HG02970 (cell line): Measurements from ENCODE around the gene SYNPO2.

Experiments used
- ATAC-seq: cut with Tn5 transposase; IDR thresholded peaks from one replicate; pipeline ENCODE4 v1.9.1; 2021; ENCODE audit warnings: mild to moderate bottlenecking, moderate library complexity, moderate number of reproducible peaks; ENCODE audit not compliant: unreplicated experiment, low FRiP score

SYNPO2 gene, protein sequence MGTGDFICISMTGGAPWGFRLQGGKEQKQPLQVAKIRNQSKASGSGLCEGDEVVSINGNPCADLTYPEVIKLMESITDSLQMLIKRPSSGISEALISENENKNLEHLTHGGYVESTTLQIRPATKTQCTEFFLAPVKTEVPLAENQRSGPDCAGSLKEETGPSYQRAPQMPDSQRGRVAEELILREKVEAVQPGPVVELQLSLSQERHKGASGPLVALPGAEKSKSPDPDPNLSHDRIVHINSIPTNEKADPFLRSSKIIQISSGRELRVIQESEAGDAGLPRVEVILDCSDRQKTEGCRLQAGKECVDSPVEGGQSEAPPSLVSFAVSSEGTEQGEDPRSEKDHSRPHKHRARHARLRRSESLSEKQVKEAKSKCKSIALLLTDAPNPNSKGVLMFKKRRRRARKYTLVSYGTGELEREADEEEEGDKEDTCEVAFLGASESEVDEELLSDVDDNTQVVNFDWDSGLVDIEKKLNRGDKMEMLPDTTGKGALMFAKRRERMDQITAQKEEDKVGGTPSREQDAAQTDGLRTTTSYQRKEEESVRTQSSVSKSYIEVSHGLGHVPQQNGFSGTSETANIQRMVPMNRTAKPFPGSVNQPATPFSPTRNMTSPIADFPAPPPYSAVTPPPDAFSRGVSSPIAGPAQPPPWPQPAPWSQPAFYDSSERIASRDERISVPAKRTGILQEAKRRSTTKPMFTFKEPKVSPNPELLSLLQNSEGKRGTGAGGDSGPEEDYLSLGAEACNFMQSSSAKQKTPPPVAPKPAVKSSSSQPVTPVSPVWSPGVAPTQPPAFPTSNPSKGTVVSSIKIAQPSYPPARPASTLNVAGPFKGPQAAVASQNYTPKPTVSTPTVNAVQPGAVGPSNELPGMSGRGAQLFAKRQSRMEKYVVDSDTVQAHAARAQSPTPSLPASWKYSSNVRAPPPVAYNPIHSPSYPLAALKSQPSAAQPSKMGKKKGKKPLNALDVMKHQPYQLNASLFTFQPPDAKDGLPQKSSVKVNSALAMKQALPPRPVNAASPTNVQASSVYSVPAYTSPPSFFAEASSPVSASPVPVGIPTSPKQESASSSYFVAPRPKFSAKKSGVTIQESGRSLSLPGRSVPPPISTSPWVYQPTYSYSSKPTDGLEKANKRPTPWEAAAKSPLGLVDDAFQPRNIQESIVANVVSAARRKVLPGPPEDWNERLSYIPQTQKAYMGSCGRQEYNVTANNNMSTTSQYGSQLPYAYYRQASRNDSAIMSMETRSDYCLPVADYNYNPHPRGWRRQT

DNA sequence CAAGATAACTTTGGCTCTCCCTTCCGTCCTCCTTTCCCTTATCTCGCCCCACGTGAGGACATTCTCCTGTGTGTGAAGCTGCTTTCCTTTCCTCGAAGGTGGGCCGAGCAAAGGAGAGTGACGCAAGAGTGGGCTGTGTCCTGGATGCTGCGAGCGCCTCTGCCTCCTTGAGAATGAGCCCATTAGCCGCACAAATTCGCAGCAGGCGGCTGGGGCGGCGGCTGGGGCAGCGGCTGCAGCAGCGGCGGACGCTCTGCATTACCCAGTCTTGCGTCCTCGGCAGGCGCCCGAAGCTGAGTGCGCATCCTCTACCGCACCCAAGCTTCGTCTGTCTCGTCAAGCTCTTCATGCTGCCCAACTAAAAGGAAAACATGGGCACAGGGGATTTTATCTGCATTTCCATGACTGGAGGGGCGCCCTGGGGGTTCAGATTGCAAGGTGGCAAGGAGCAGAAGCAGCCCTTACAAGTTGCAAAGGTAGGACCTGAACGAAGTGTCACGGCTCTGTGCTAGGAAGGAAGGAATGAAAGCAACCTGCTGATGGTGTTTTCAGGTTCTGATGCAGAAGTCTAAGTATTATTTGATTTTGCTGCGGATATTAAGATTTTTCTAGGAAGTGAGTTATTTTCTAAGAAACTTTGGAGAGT, at the start of gene SYNPO2:
TSS of gene SYNPO2 (plus strand) at position 189 of the 646 bp plus-strand sequence. CDS start at position 372, 183 bp downstream.
- ATAC-seq, result peak; percentile 67

- ATAC-seq, result no peak
These were observed 49.3 kb upstream of the SYNPO2 start for GRCh38 chr4:118839221-118839927.

GRCh38 chr4:118842055-118842454, 46.6 kb upstream of the SYNPO2 start:
- no peak for ATAC-seq

- no peak for ATAC-seq
These were observed 45.4 kb upstream of the SYNPO2 start for GRCh38 chr4:118843237-118843636.

GRCh38 chr4:118845552-118846050, 43.1 kb upstream of the SYNPO2 start:
- no peak for ATAC-seq

DNA sequence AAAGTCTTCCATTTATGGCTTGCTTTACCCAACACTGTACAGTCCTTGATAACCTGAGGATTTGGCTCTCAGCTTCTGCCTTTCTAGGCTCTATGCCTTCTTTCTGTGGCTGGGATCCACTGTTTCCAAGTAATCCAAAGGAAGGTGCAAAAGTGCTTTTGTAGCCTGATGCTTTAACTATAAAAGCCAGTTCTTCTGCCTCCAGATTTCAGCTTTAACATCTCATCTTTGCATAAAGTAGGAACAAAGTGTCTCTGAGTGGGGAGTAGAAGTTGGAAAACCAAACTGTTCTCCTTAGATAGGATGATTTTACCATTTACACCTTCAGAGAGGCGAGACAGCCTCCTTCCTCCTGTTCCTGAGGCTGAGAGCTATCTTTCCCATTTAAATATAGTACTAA, 41.7 kb upstream of the SYNPO2 start:
- ATAC-seq, result no peak

DNA sequence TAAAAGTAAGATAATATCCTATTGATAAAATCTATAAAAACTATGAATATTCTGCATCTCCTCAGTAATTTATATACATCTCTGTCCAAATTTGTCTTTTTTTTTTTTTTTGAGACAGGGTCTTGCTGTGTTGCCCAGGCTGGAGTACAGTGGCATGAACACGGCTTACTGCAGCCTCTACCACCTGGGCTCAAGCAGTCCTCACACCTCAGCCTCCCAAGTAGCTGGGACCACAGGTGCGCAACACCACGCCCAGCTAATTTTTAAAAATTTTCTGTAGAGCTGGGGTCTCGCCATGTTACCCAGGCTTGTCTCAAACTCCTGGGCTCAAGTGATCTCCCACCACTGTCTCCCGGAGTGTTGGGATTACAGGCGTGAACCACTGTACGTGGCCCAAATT, 40.4 kb upstream of the SYNPO2 start:
- ATAC-seq, result no peak

GRCh38 chr4:118848901-118849300, 39.8 kb upstream of the SYNPO2 start:
- ATAC-seq, result no peak

DNA sequence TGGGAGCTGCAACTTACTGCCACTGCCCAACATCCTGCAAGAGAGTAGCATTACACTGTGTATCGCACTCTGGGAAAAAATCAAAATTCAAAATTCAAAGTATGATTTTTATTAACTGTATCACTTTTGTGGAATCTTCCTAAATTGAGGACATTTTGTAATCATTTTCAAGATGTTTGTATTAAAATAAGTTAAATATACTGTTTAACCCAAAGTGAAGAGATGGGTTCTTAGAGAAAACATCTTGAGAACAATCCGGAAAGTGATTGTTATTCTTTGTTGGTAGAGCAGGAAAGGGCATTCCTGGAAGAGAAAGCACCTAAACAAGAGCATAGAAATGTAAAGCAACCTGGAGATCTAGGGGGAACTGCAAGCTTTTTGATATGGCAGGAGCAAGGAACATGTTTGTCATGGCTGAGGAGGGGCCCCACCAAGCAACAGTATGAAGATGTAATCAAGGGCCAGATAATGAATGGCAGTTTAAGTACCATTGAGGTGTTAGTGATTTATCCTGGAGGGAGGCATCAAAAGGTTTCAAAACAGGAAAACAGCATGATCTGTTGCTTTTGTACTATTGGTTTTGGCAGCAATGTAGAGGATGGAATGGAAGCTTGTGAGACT, 38.7 kb upstream of the SYNPO2 start:
- no peak for ATAC-seq

- peak; percentile 72 for ATAC-seq
These were observed 38.0 kb upstream of the SYNPO2 start for GRCh38 chr4:118850488-118851173.

- ATAC-seq, result no peak
These were observed 30.9 kb upstream of the SYNPO2 start for GRCh38 chr4:118857760-118858159.

- ATAC-seq, result no peak
These were observed 29.9 kb upstream of the SYNPO2 start for GRCh38 chr4:118858779-118859178.

GRCh38 chr4:118865091-118865708, 23.5 kb upstream of the SYNPO2 start:
- ATAC-seq, result no peak

DNA sequence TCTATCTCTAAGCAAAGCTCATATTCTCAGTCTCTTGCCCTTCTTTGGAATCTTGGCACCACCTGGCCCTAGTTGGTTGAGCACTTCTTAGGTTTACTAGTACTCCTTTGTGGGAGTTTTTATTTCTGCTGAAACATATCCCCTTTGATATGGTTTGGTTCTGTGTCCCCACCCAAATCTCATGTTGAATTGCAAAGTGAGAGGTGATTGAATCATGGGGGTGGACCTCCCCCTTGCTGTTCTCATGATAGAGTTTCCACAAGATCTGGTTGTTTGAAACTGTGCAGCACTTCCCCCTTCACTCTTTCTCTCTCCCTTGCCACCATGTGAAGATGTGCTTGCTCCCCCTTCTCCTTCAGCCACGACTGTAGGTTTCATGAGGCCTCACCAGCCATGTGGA, 22.2 kb upstream of the SYNPO2 start:
- ATAC-seq, result no peak

GRCh38 chr4:118867311-118868067, 21.2 kb upstream of the SYNPO2 start:
- ATAC-seq, result no peak

GRCh38 chr4:118869808-118870342, 18.8 kb upstream of the SYNPO2 start:
- no peak for ATAC-seq

DNA sequence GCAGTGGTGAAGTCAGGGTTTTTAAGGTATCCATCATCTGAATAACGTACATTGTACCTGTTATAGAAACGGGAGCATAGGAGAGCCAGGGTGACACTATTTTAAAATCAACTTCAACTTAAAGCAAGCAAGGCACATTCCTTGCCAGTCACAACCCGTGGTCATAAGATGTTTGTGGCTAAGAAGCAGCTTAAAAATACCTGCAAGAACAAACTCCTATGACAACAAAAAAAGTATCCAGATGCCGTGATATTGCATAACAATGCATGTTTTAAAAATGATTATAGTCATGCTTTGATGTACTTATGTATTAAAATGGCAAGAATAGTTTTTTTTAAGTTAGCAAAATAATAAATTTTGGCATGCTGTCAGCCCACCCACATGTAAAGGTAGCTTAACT, 16.5 kb upstream of the SYNPO2 start:
- no peak for ATAC-seq
